IMR-90 (cell line): ENCODE data around the gene CDK15. TPM values are rescaled to one million over a fixed set of nuclear protein-coding genes. Genes with fewer than 3 reads are reported as not detected.

ENCODE experiments used
- ATAC-seq: fragments of 200-7000 bp; cut with Tn5 transposase; 2 replicates; pipeline ENCODE4 v1.9.1; 2020; ENCODE audit warnings: low read depth, mild to moderate bottlenecking, moderate library complexity
- BruUV-seq: library from RNA; stranded (reverse); fragments of 400-500 nt; replicated peaks from 2 replicates; lab custom pipeline; 2021; lab: Mats Ljungman, UMichigan
- CTCF ChIA-PET: fragments of 300-600 bp; formaldehyde crosslinking; extraction: SDS; loops from one replicate; lab custom pipeline; 2021; ENCODE audit warnings: antibody characterized with exemption; lab: Yijun Ruan, JAX
- POLR2A ChIA-PET: fragments of 300-600 bp; sonication (Branson Sonifier 250); formaldehyde crosslinking; loops from one replicate; lab custom pipeline; 2022; ENCODE audit warnings: antibody characterized with exemption; ENCODE audit not compliant: unreplicated experiment; lab: Charles Lee
- DNase-seq: peaks from one replicate; pipeline ENCODE4 v3.0.0; 2013
- H2AFZ ChIP-seq: replicated peaks from 2 replicates; pipeline ENCODE3; 2013; ENCODE audit warnings: low read length, mild to moderate bottlenecking; ENCODE audit not compliant: poor library complexity
- H2AK5ac ChIP-seq: 2 replicates; pipeline ENCODE4 v1.6.1; 2013; ENCODE audit warnings: low read depth, low read length, inconsistent platforms
- H2AK9ac ChIP-seq: replicated peaks from 2 replicates; pipeline ENCODE3; 2013; ENCODE audit warnings: mild to moderate bottlenecking, low read depth, low read length, moderate library complexity; ENCODE audit not compliant: poor library complexity
- H2BK120ac ChIP-seq: 2 replicates; pipeline ENCODE4 v1.6.1; 2013; ENCODE audit warnings: low read depth, low read length, inconsistent platforms
- H2BK15ac ChIP-seq: 3 replicates; pipeline ENCODE4 v1.6.1; 2013; ENCODE audit warnings: low read depth, low read length, inconsistent platforms
- H2BK20ac ChIP-seq: 2 replicates; pipeline ENCODE4 v1.6.1; 2013; ENCODE audit warnings: low read depth, mild to moderate bottlenecking, inconsistent platforms, low read length, moderate library complexity
- H2BK5ac ChIP-seq: 2 replicates; pipeline ENCODE4 v1.6.1; 2013; ENCODE audit warnings: mild to moderate bottlenecking, low read depth, low read length, inconsistent platforms; ENCODE audit not compliant: poor library complexity, severe bottlenecking
- H3K14ac ChIP-seq: replicated peaks from 2 replicates; pipeline ENCODE4 v1.6.1; 2013; ENCODE audit warnings: low read depth, low read length, inconsistent platforms
- H3K18ac ChIP-seq: 2 replicates; pipeline ENCODE4 v1.6.1; 2013; ENCODE audit warnings: low read depth, low read length, control low read depth
- H3K23ac ChIP-seq: 2 replicates; pipeline ENCODE4 v1.6.1; 2013; ENCODE audit warnings: low read depth, low read length, inconsistent platforms
- H3K27ac ChIP-seq: 2 replicates; pipeline ENCODE4 v1.5.1; 2013; ENCODE audit warnings: mild to moderate bottlenecking, control low read depth, low read length; ENCODE audit not compliant: insufficient read depth
- H3K27me3 ChIP-seq: 2 replicates; pipeline ENCODE4 v1.6.1; 2013; ENCODE audit warnings: low read length; ENCODE audit not compliant: control insufficient read depth, insufficient read depth
- H3K36me3 ChIP-seq: 2 replicates; pipeline ENCODE4 v1.6.1; 2013; ENCODE audit warnings: low read length, mixed read lengths; ENCODE audit not compliant: control insufficient read depth, insufficient read depth
- H3K4ac ChIP-seq: 2 replicates; pipeline ENCODE4 v1.6.1; 2013; ENCODE audit warnings: low read depth, low read length, inconsistent platforms
- H3K4me1 ChIP-seq: 2 replicates; pipeline ENCODE4 v1.6.1; 2013; ENCODE audit warnings: low read length, mixed read lengths; ENCODE audit not compliant: control insufficient read depth, insufficient read depth
- H3K4me2 ChIP-seq: 2 replicates; pipeline ENCODE4 v1.6.1; 2013; ENCODE audit warnings: low read depth, mild to moderate bottlenecking, control low read depth, low read length, moderate library complexity
- H3K4me3 ChIP-seq: 2 replicates; pipeline ENCODE4 v1.5.1; 2013; ENCODE audit warnings: low read depth, mild to moderate bottlenecking, control low read depth, low read length, moderate library complexity; ENCODE audit not compliant: insufficient read depth
- H3K56ac ChIP-seq: 2 replicates; pipeline ENCODE4 v1.6.1; 2013; ENCODE audit warnings: low read length, inconsistent platforms; ENCODE audit not compliant: insufficient read depth; ENCODE audit errors: extremely low read depth
- H3K79me1 ChIP-seq, 2 experiments: 2 replicates each; pipeline ENCODE4 v1.6.1; 2013; ENCODE audit warnings: low read length in 2 of 2, inconsistent platforms in 1 of 2, low read depth in 1 of 2
- H3K9ac ChIP-seq: 2 replicates; pipeline ENCODE4 v1.6.1; 2013; ENCODE audit warnings: low read depth, low read length, control low read depth
- H3K9me1 ChIP-seq: 2 replicates; pipeline ENCODE4 v1.6.1; 2013; ENCODE audit warnings: low read length, inconsistent platforms; ENCODE audit not compliant: insufficient read depth
- H3K9me3 ChIP-seq: 2 replicates; pipeline ENCODE4 v1.6.1; 2013; ENCODE audit warnings: low read length; ENCODE audit not compliant: control insufficient read depth, insufficient read depth
- H4K20me1 ChIP-seq: 2 replicates; pipeline ENCODE4 v1.6.1; 2013; ENCODE audit warnings: low read length, inconsistent platforms; ENCODE audit not compliant: insufficient read depth
- H4K5ac ChIP-seq: 2 replicates; pipeline ENCODE4 v1.6.1; 2013; ENCODE audit warnings: mild to moderate bottlenecking, low read depth, low read length, control low read depth
- H4K8ac ChIP-seq, 2 experiments: 2 replicates each; pipeline ENCODE4 v1.6.1; 2013; ENCODE audit warnings: low read depth in 2 of 2, low read length in 2 of 2, control low read depth in 1 of 2, inconsistent platforms in 1 of 2
- H4K91ac ChIP-seq: 2 replicates; pipeline ENCODE4 v1.6.1; 2013; ENCODE audit warnings: low read depth, low read length, inconsistent platforms; ENCODE audit not compliant: insufficient read depth
- BHLHE40 ChIP-seq: fragments of 150-350 bp; IDR thresholded peaks from 2 replicates; pipeline ENCODE4 v1.6.1; 2016; ENCODE audit warnings: mild to moderate bottlenecking, low read depth, low read length
- CHD1 ChIP-seq: IDR thresholded peaks from 2 replicates; pipeline ENCODE4 v1.6.1; 2012; ENCODE audit warnings: low read depth, low read length, improper control_type of control experiment
- CTCF ChIP-seq: conservative IDR thresholded peaks from 2 replicates; pipeline ENCODE4 v1.5.1; 2012; ENCODE audit warnings: mild to moderate bottlenecking, low read depth, low read length, improper control_type of control experiment
- MAZ ChIP-seq: IDR thresholded peaks from 2 replicates; pipeline ENCODE4 v1.6.1; 2012; ENCODE audit warnings: low read depth, mild to moderate bottlenecking, low read length, improper control_type of control experiment, moderate library complexity, borderline replicate concordance
- NFE2L2 ChIP-seq: fragments of 150-350 bp; IDR thresholded peaks from 2 replicates; pipeline ENCODE4 v1.6.1; 2016; ENCODE audit warnings: low read depth, mild to moderate bottlenecking, low read length
- RAD21 ChIP-seq: IDR thresholded peaks from 2 replicates; pipeline ENCODE4 v1.6.1; 2012; ENCODE audit warnings: low read length, improper control_type of control experiment
- RFX5 ChIP-seq: IDR thresholded peaks from 2 replicates; pipeline ENCODE4 v1.8.0; 2012; ENCODE audit warnings: low read depth, mild to moderate bottlenecking, low read length, moderate library complexity
- WGBS, 2 experiments: methylation state at CpG; one replicate each; pipeline versions ENCODE4 v1.1.5 to v1.1.7; 2013; ENCODE audit warnings: missing lambda C conversion rate in 2 of 2; ENCODE audit not compliant: insufficient read length in 1 of 2; ENCODE audit errors: extremely low coverage in 2 of 2; 5-methylcytosine and 5-hydroxymethylcytosine counted together
- dilution Hi-C: fragments of 300-500 bp; cut with HindIII; formaldehyde crosslinking; loops from one replicate; pipeline ENCODE4 v1.14.3; 2018; ENCODE audit warnings: low sequenced_read_pairs; ENCODE audit not compliant: unreplicated experiment
- in situ Hi-C: fragments of 300-500 bp; cut with MboI; formaldehyde crosslinking; loops from 3 replicates; pipeline ENCODE4 v1.14.3; 2019; ENCODE audit warnings: low sequenced_read_pairs, inconsistent platforms, mixed read lengths
- intact Hi-C: fragments of 100-400 bp; cut with micrococcal nuclease; formaldehyde crosslinking; loops from 2 replicates; pipeline ENCODE4 v1.10.0; 2022
- polyA plus RNA-seq, 3 experiments: library from polyadenylated mRNA; depleted of rRNA; stranded (reverse); fragments of >200 nt; gene quantifications; 2 replicates each; pipeline ENCODE4 v1.2.3, GENCODE V29; 2012; ENCODE audit warnings: low replicate concordance in 1 of 3
- total RNA-seq: library from RNA; depleted of rRNA; stranded (reverse); fragments of >200 nt; gene quantifications from 2 replicates; pipeline ENCODE4 v1.2.3, GENCODE V29; 2012
- TF ChIP-seq, protein P1 (sequence below): fragments of 150-350 bp; IDR thresholded peaks from 2 replicates; pipeline ENCODE4 v1.6.1; 2016; ENCODE audit warnings: low read depth, mild to moderate bottlenecking, low read length, moderate library complexity, borderline replicate concordance
- TF ChIP-seq, protein P2 (sequence below): fragments of 150-350 bp; IDR thresholded peaks from 2 replicates; pipeline ENCODE4 v1.6.1; 2017; ENCODE audit warnings: mild to moderate bottlenecking, antibody characterized with exemption, low read length, low read depth

CDK15 gene
- total and polyA plus RNA-seq, 2 of the 4 experiments (the other 2 are of a cell fraction), result 16.1 to 33.0 TPM

DNA sequence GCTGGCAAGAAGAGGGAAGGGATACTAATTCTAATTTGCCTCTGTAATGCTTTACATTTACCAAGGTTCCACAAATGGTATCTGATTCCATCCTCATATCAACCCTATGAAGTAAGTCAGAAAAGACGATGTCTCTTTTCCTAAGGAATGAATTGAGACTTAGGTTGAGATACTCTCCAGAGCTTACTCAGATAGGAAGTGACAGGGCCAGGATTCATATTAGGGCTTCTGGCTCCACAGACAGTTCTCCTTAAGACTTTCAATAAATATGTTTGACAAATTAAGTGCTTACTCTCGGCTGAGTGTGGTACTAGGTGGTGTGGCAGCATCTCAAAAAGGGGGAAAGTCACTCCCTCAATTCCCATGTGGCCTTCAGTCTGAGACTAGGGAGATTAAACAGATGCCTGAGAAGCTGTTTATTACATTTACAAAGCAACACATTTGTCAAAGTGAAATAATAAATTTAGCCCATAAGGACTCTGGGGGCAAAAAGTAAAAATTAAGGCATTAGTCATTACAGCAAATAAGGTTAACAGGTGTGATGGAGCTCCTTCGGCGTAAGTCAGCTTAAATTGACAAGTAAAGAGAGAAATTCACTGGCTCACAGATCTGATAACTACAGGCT lies 14.2 kb downstream of the CDK15 start:
- no peak overlapping the region for H3K56ac ChIP-seq
- TF ChIP-seq NFE2L2 (no peak), BHLHE40 (no peak), RAD21 (no peak), CHD1 (no peak), MAZ (no peak), RFX5 (no peak), CTCF (no peak)
- TF ChIP-seq, protein P1, sequence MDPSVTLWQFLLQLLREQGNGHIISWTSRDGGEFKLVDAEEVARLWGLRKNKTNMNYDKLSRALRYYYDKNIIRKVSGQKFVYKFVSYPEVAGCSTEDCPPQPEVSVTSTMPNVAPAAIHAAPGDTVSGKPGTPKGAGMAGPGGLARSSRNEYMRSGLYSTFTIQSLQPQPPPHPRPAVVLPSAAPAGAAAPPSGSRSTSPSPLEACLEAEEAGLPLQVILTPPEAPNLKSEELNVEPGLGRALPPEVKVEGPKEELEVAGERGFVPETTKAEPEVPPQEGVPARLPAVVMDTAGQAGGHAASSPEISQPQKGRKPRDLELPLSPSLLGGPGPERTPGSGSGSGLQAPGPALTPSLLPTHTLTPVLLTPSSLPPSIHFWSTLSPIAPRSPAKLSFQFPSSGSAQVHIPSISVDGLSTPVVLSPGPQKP, result no peak
- TF ChIP-seq, protein P2, sequence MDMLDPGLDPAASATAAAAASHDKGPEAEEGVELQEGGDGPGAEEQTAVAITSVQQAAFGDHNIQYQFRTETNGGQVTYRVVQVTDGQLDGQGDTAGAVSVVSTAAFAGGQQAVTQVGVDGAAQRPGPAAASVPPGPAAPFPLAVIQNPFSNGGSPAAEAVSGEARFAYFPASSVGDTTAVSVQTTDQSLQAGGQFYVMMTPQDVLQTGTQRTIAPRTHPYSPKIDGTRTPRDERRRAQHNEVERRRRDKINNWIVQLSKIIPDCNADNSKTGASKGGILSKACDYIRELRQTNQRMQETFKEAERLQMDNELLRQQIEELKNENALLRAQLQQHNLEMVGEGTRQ, result no peak
- H3K4me1 ChIP-seq, result peaks cover 2% of the 10 kb centered on the region; the same call in 1 of the 2 replicates
- no peak overlapping the region for H2BK120ac ChIP-seq
- H4K5ac ChIP-seq, result no peak overlapping the region
- H2AK9ac ChIP-seq, result no peak overlapping the region
- ATAC-seq (no peak), DNase-seq (peak; percentile 29)
- H3K27me3 ChIP-seq, result no peaks in the 10 kb centered on the region
- no peak overlapping the region for H2BK5ac ChIP-seq
- no peaks in the 10 kb centered on the region for H4K20me1 ChIP-seq
- H3K4ac ChIP-seq, result 0 out of 2 replicates have a peak overlapping the region, but pooled peaks have one; percentile 20
- H3K23ac ChIP-seq, result no peak overlapping the region
- in situ Hi-C loops, result no loop called here
- H3K14ac ChIP-seq, result no peak overlapping the region
- no CpG with 5 or more reads among the region's 4 CpGs for WGBS, 2 experiments
- H3K79me1 ChIP-seq, result no peaks in the 10 kb centered on the region
- H4K8ac ChIP-seq, result no peak overlapping the region
- ChIA-PET POLR2A (no interaction called here), CTCF (interaction anchor here (1.0 kb wide), 1 partner anchor 9 kb away, joined by 4 read pairs; no protein-coding TSS in a partner anchor)
- H3K18ac ChIP-seq, result no peak overlapping the region
- no peak overlapping the region for H2BK20ac ChIP-seq
- no peak overlapping the region for H3K4me3 ChIP-seq
- H4K91ac ChIP-seq, result no peak overlapping the region
- no peak overlapping the region for H2AFZ ChIP-seq
- no peaks in the 10 kb centered on the region; the same call in 1 of the 2 replicates for H3K36me3 ChIP-seq
- no TSS peak for BruUV-seq
- H2BK15ac ChIP-seq, result no peak overlapping the region
- no peak overlapping the region for H3K4me2 ChIP-seq
- 0 out of 2 replicates have a peak, but pooled peaks cover 4% of the 10 kb centered on the region for H3K9me1 ChIP-seq
- dilution Hi-C loops, result no loop called here
- no peak overlapping the region for H3K9ac ChIP-seq
- H3K9me3 ChIP-seq, result no peaks in the 10 kb centered on the region
- H3K27ac ChIP-seq, result no peak overlapping the region
- intact Hi-C loops, result no loop called here
- H2AK5ac ChIP-seq, result no peak overlapping the region
